ENCODE measurements around the gene RASAL3.
A peak's percentile ranks its signal among the peaks of the same experiment; 100 is the strongest.

RASAL3 gene

GRCh38 chr19:15439078-15439799 lies 25.1 kb downstream of the RASAL3 start:
- H3K4me1 ChIP-seq (ENCODE audit: control insufficient read depth, insufficient read depth, low read length), result no peaks in the 10 kb centered on the region
- H3K9me3 ChIP-seq (ENCODE audit: control insufficient read depth, insufficient read depth, low read depth, low read length), result no peaks in the 10 kb centered on the region
- H3K36me3 ChIP-seq (ENCODE audit: control insufficient read depth in 2 of 2, insufficient read depth in 1 of 2, low read length in 2 of 2), result no peaks in the 10 kb centered on the region
- H3K27ac ChIP-seq (ENCODE audit: extremely low read depth, low read depth, low read length), result no peak overlapping the region
- ChIA-PET CTCF (no interaction called here), POLR2A (no interaction called here)
- peak; percentile 38; the same call in 1 of the 2 replicates for TF ChIP-seq EGR2 (tag by site-specific recombination; IDR thresholded peaks at IDR 0.05; ENCODE audit: low read depth)
- no peak for TF ChIP-seq ZNF416 (tag by site-specific recombination; IDR thresholded peaks at IDR 0.05)
- TF ChIP-seq ZNF513 (tag by site-specific recombination; IDR thresholded peaks at IDR 0.05), result 0 out of 2 replicates have a peak, but pooled peaks have one; percentile 49
- no peak for TF ChIP-seq ZNF26 (tag by site-specific recombination; IDR thresholded peaks at IDR 0.05)
- peak; percentile 60; the same call in 1 of the 2 replicates for TF ChIP-seq ZNF449 (tag by site-specific recombination; IDR thresholded peaks at IDR 0.05)
- TF ChIP-seq ZIC2 (tag by site-specific recombination; IDR thresholded peaks at IDR 0.05), result no peak
- no peak overlapping the region for H3K4me3 ChIP-seq (ENCODE audit: low read depth, low read length)

- H3K9me3 ChIP-seq (ENCODE audit: control insufficient read depth, insufficient read depth, low read depth, low read length), result no peaks in the 10 kb centered on the region
- POLR2A ChIA-PET, result no interaction called here
- TF ChIP-seq ZNF785 (tag by site-specific recombination; IDR thresholded peaks at IDR 0.05), result no peak
- no peak for TF ChIP-seq ZNF350 (tag by site-specific recombination; IDR thresholded peaks at IDR 0.05)
- H3K4me3 ChIP-seq (ENCODE audit: low read depth, low read length), result no peak overlapping the region
- H3K36me3 ChIP-seq (ENCODE audit: control insufficient read depth in 2 of 2, insufficient read depth in 1 of 2, low read length in 2 of 2), result no peaks in the 10 kb centered on the region
- H3K4me1 ChIP-seq (ENCODE audit: control insufficient read depth, insufficient read depth, low read length), result no peaks in the 10 kb centered on the region
- H3K27ac ChIP-seq (ENCODE audit: extremely low read depth, low read depth, low read length), result no peak overlapping the region
- CTCF ChIA-PET, result no interaction called here
Measured at GRCh38 chr19:15438577-15438976, 25.8 kb downstream of the RASAL3 start.

GRCh38 chr19:15438124-15438496 lies 26.2 kb downstream of the RASAL3 start:
- H3K27ac ChIP-seq (ENCODE audit: extremely low read depth, low read depth, low read length), result no peak overlapping the region
- CTCF ChIA-PET, result no interaction called here
- no peak overlapping the region for H3K4me3 ChIP-seq (ENCODE audit: low read depth, low read length)
- H3K36me3 ChIP-seq (ENCODE audit: control insufficient read depth in 2 of 2, insufficient read depth in 1 of 2, low read length in 2 of 2), result no peaks in the 10 kb centered on the region
- no peaks in the 10 kb centered on the region for H3K4me1 ChIP-seq (ENCODE audit: control insufficient read depth, insufficient read depth, low read length)
- H3K9me3 ChIP-seq (ENCODE audit: control insufficient read depth, insufficient read depth, low read depth, low read length), result no peaks in the 10 kb centered on the region
- POLR2A ChIA-PET, result no interaction called here
- no peak for TF ChIP-seq ZNF571 (tag by site-specific recombination; IDR thresholded peaks at IDR 0.05)
- TF ChIP-seq ZNF404 (tag by site-specific recombination; IDR thresholded peaks at IDR 0.05), result no peak
- TF ChIP-seq ZNF654 (tag by site-specific recombination; IDR thresholded peaks at IDR 0.05; ENCODE audit: low read depth), result no peak
- TF ChIP-seq ZBTB7A (tag by site-specific recombination; IDR thresholded peaks at IDR 0.05; ENCODE audit: low read depth), result no peak
- no peak for TF ChIP-seq ZNF529 (tag by site-specific recombination; IDR thresholded peaks at IDR 0.05; ENCODE audit: insufficient replicate concordance)
